ENCODE data around the gene PCDH9.

DNA sequence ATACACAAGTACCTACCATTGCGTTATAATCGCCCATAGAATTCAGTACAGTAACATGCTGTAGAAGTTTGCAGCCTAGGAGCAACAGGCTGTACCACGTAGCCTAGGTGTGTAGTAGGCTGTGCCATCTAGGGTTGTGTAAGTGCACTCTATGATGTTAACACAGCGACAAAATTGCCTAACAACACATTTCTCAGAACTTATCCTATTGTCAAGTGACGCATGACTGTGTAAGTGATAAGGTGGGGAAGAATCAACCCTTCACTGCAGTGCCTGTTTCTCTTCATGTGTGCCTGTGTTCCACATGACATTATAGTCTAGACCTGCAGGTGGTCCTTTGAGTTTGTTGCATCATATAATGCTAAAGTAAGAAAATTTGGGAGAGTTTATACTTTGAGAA lies 94.0 kb downstream of the PCDH9 start:
- TF ChIP-seq, protein P1, sequence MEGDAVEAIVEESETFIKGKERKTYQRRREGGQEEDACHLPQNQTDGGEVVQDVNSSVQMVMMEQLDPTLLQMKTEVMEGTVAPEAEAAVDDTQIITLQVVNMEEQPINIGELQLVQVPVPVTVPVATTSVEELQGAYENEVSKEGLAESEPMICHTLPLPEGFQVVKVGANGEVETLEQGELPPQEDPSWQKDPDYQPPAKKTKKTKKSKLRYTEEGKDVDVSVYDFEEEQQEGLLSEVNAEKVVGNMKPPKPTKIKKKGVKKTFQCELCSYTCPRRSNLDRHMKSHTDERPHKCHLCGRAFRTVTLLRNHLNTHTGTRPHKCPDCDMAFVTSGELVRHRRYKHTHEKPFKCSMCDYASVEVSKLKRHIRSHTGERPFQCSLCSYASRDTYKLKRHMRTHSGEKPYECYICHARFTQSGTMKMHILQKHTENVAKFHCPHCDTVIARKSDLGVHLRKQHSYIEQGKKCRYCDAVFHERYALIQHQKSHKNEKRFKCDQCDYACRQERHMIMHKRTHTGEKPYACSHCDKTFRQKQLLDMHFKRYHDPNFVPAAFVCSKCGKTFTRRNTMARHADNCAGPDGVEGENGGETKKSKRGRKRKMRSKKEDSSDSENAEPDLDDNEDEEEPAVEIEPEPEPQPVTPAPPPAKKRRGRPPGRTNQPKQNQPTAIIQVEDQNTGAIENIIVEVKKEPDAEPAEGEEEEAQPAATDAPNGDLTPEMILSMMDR (IDR thresholded peaks at IDR 0.05; ENCODE audit: low read length) = no peak
- no peak for TF ChIP-seq EZH2 (IDR thresholded peaks at IDR 0.05; ENCODE audit: borderline replicate concordance, low read length)

Measured in OCI-LY1 (cell line).